ENCODE measurements around the gene CUBN. TPM values are rescaled to one million over a fixed set of nuclear protein-coding genes. Genes with fewer than 3 reads are reported as not detected.

The CUBN gene
- total RNA-seq, 3 donors from 2014 or later, result 0.31 to 1.9 (median 0.38) TPM

GRCh38 chr10:16995867-16996529, 133.6 kb downstream of the CUBN start:
- ATAC-seq (peak; percentile 40), DNase-seq (no peak)
- no peaks in the 10 kb centered on the region for H3K9me3 ChIP-seq
- H3K4me1 ChIP-seq (ENCODE audit: low read depth), result no peaks in the 10 kb centered on the region
- intact Hi-C loops (cut with DNase I, micrococcal nuclease), result no loop called here
- TF ChIP-seq CTCF (IDR thresholded peaks at IDR 0.05), result no peak
- H3K36me3 ChIP-seq (ENCODE audit: low read depth), result no peaks in the 10 kb centered on the region
- no peak overlapping the region for H3K4me3 ChIP-seq

- Histone ChIP-seq H3K4me1 (ENCODE audit: low read depth) (no peaks in the 10 kb centered on the region), H3K4me3 (no peak overlapping the region), H3K36me3 (ENCODE audit: low read depth) (no peaks in the 10 kb centered on the region), H3K9me3 (no peaks in the 10 kb centered on the region)
- no peak for TF ChIP-seq CTCF (IDR thresholded peaks at IDR 0.05)
- intact Hi-C loops (cut with DNase I, micrococcal nuclease), result no loop called here
- DNase-seq (no peak), ATAC-seq (no peak)
These were observed 136.4 kb downstream of the CUBN start for GRCh38 chr10:16993186-16993585.

- Histone ChIP-seq H3K4me1 (ENCODE audit: low read depth) (no peaks in the 10 kb centered on the region), H3K4me3 (no peak overlapping the region), H3K36me3 (ENCODE audit: low read depth) (no peaks in the 10 kb centered on the region), H3K9me3 (no peaks in the 10 kb centered on the region)
- intact Hi-C loops (cut with DNase I, micrococcal nuclease), result no loop called here
- no peak for TF ChIP-seq CTCF (IDR thresholded peaks at IDR 0.05)
- no peak for DNase-seq
- ATAC-seq, result no peak
These were observed 136.9 kb downstream of the CUBN start for GRCh38 chr10:16992611-16993119.

GRCh38 chr10:16991011-16991410, 138.6 kb downstream of the CUBN start:
- intact Hi-C loops (cut with DNase I, micrococcal nuclease), result no loop called here
- DNase-seq (no peak), ATAC-seq (no peak)
- Histone ChIP-seq H3K36me3 (ENCODE audit: low read depth) (no peaks in the 10 kb centered on the region), H3K4me1 (ENCODE audit: low read depth) (no peaks in the 10 kb centered on the region), H3K9me3 (no peaks in the 10 kb centered on the region), H3K4me3 (no peak overlapping the region)
- TF ChIP-seq CTCF (IDR thresholded peaks at IDR 0.05), result no peak

- ATAC-seq (no peak), DNase-seq (no peak)
- no peaks in the 10 kb centered on the region for H3K4me1 ChIP-seq (ENCODE audit: low read depth)
- H3K9me3 ChIP-seq, result no peaks in the 10 kb centered on the region
- no peak overlapping the region for H3K4me3 ChIP-seq
- intact Hi-C loops (cut with DNase I, micrococcal nuclease), result no loop called here
- no peaks in the 10 kb centered on the region for H3K36me3 ChIP-seq (ENCODE audit: low read depth)
- TF ChIP-seq CTCF (IDR thresholded peaks at IDR 0.05), result no peak
These were observed 139.8 kb downstream of the CUBN start for GRCh38 chr10:16989826-16990293.

All from mucosa of descending colon (tissue), 3 donors.